Cardiac muscle cell (in vitro differentiated cells and primary cell): Measurements from ENCODE around the gene CAMTA2. TPM values are rescaled to one million over a fixed set of nuclear protein-coding genes. Genes with fewer than 3 reads are reported as not detected.

Experiments used
- DNase-seq, 2 donors: peaks; one replicate each; pipeline versions ENCODE4 v3.0.0 to v3.0.0-alpha.2; 2010 to 2017; ENCODE audit warnings: low read depth in 1 of 2, low spot score in 1 of 2
- H3K27ac ChIP-seq: fragments of 200-600 bp; sonication (generic); 2 replicates; pipeline ENCODE4 v1.5.1; 2016
- H3K27me3 ChIP-seq: fragments of 200-600 bp; sonication (generic); 2 replicates; pipeline ENCODE4 v1.6.0; 2016; ENCODE audit warnings: control low read depth
- H3K36me3 ChIP-seq: fragments of 200-600 bp; sonication (generic); 2 replicates; pipeline ENCODE4 v1.5.1; 2016; ENCODE audit warnings: control low read depth
- H3K4me1 ChIP-seq: fragments of 200-600 bp; sonication (generic); 2 replicates; pipeline ENCODE4 v1.8.1; 2017; ENCODE audit warnings: low read depth, mild to moderate bottlenecking, mixed run types
- H3K4me3 ChIP-seq: fragments of 200-600 bp; sonication (generic); 2 replicates; pipeline ENCODE4 v1.5.1; 2016; ENCODE audit warnings: mild to moderate bottlenecking
- H3K9me3 ChIP-seq: fragments of 200-600 bp; sonication (generic); 2 replicates; pipeline ENCODE4 v1.5.1; 2017; ENCODE audit warnings: low read depth, mild to moderate bottlenecking, control low read depth
- polyA plus RNA-seq: library from polyadenylated mRNA; unstranded; fragments of >200 nt; fragmentation: Nextera tagmentation; extraction: Ambion mirVana; gene quantifications from 2 replicates; pipeline ENCODE4 v1.2.1, GENCODE V29; 2016
- total RNA-seq: library from RNA; depleted of rRNA; stranded (reverse); fragments of >200 nt; gene quantifications from 2 replicates; pipeline ENCODE4 v1.2.3, GENCODE V29; 2016
- TF ChIP-seq, protein P1 (sequence below): IDR thresholded peaks from 2 replicates; pipeline ENCODE4 v1.5.1; 2012; ENCODE audit warnings: low read depth, mild to moderate bottlenecking, low read length

The CAMTA2 gene
- total and polyA plus RNA-seq, 2 experiments from 2014 or later: 11.6 to 18.3 TPM

DNA sequence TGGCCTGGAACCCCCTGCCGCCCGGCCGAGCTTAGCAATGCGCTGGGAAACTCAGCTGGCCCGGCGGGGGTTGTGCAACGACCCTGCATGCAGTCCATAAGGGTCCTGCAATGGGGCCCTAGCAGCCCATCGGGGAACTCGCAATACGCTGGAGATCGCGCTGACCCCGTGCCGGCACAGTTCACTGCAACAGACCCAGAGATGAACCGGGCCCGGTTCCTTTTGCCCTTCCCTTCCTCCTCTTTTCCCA lies 48.0 kb downstream of the CAMTA2 start:
- Histone ChIP-seq H3K27ac (peak overlapping the region; percentile 88), H3K9me3 (no peaks in the 10 kb centered on the region), H3K36me3 (peaks cover 23% of the 10 kb centered on the region), H3K27me3 (no peaks in the 10 kb centered on the region), H3K4me3 (peak overlapping the region; percentile 83), H3K4me1 (peaks cover 16% of the 10 kb centered on the region)
- DNase-seq: no peak
- TF ChIP-seq, protein P1, sequence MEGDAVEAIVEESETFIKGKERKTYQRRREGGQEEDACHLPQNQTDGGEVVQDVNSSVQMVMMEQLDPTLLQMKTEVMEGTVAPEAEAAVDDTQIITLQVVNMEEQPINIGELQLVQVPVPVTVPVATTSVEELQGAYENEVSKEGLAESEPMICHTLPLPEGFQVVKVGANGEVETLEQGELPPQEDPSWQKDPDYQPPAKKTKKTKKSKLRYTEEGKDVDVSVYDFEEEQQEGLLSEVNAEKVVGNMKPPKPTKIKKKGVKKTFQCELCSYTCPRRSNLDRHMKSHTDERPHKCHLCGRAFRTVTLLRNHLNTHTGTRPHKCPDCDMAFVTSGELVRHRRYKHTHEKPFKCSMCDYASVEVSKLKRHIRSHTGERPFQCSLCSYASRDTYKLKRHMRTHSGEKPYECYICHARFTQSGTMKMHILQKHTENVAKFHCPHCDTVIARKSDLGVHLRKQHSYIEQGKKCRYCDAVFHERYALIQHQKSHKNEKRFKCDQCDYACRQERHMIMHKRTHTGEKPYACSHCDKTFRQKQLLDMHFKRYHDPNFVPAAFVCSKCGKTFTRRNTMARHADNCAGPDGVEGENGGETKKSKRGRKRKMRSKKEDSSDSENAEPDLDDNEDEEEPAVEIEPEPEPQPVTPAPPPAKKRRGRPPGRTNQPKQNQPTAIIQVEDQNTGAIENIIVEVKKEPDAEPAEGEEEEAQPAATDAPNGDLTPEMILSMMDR: no peak

DNA sequence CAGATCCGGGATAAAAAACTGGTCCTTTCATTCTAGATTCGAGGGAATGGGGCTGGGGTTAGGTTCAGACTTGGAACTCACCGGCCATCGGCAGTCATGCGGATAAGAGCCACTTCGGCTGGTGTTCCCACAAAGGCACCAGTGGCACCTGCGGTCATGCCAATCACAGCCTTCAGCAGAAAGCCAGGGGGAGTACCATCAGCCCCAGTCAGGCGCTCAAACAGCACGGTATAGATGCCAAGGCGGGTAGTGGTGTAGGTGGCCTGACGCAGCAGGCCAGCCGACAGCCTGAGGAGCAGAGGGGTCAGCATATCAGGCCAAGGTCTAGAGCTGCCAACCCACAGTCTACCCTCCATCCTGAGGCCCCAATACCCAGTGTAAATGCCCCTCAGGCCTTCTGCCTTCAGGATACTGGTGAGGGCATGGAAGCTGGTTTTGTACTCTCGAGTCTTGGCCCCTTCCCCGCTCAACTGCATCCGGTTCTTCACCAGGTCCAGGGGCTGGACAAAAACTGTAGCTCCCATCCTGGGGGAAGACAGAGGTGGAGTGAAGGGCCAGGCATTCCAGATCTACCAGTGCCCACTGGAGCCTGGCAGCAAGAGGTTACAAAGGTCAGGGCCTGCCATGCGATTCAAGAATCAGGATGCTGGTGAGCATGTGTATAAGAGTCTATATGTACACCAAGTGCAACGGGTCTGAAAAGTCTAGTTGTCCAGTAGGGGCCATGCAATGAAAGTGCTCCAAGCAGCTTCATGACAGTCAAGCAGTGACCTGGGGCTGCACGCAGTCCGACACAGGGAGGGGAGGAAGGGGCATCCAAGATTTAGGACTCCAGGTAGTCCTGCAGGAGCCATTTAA lies 48.6 kb downstream of the CAMTA2 start:
- Histone ChIP-seq H3K27ac (peak overlapping the region; percentile 88), H3K4me3 (peak overlapping the region; percentile 83), H3K9me3 (no peaks in the 10 kb centered on the region), H3K27me3 (no peaks in the 10 kb centered on the region), H3K4me1 (peaks cover 16% of the 10 kb centered on the region), H3K36me3 (peaks cover 19% of the 10 kb centered on the region)
- TF ChIP-seq, protein P1: no peak
- no peak for DNase-seq

DNA sequence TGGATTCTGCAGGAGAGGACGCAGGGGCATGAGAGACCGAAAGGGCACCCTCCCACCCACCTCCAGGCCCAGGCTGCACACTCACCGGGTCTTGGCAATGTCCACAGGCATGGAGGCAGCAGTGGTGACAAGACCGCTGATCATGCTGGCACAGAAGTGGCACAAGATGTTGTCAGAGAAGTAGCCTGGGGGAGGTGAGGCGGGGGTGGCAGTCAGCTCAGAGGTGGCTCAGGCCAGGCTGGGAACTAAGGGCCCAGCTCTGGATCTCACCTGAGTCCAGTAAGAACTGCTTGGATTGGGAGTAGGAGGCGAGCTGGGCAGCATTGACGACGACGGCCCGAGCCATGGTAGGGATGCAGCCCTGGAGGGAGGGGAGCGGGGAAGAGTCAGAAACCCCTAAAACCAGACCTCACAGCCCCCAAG lies 49.4 kb downstream of the CAMTA2 start:
- H3K4me3 ChIP-seq: peak overlapping the region; percentile 83
- TF ChIP-seq, protein P1: no peak
- no peak for DNase-seq
- H3K36me3 ChIP-seq: peaks cover 15% of the 10 kb centered on the region
- no peaks in the 10 kb centered on the region for H3K9me3 ChIP-seq
- no peaks in the 10 kb centered on the region for H3K27me3 ChIP-seq
- H3K27ac ChIP-seq: peak overlapping the region; percentile 88
- peaks cover 16% of the 10 kb centered on the region for H3K4me1 ChIP-seq

DNA sequence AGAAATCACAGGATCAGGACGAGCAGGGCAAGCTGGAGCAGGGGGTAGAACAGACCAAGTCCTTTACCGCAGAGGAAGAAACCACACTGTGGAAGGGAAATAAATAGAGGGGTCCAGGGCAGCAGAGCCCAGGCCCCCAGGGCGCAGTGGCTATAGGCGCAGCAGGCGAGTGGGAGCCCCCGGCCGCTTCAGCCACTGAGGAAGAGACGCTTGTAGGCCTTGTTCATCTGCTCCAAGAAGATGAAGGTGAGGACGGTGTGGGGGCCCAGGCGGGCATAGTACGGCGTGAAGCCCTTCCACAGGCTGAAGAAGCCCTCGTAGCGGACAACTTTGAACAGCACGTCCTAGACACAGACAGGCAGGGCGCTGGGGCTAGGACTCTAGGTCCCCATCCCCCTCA lies 49.9 kb downstream of the CAMTA2 start:
- Histone ChIP-seq H3K9me3 (no peaks in the 10 kb centered on the region), H3K36me3 (peaks cover 15% of the 10 kb centered on the region), H3K4me1 (peaks cover 16% of the 10 kb centered on the region), H3K27ac (no peak overlapping the region), H3K4me3 (no peak overlapping the region), H3K27me3 (no peaks in the 10 kb centered on the region)
- DNase-seq: no peak
- TF ChIP-seq, protein P1: no peak

DNA sequence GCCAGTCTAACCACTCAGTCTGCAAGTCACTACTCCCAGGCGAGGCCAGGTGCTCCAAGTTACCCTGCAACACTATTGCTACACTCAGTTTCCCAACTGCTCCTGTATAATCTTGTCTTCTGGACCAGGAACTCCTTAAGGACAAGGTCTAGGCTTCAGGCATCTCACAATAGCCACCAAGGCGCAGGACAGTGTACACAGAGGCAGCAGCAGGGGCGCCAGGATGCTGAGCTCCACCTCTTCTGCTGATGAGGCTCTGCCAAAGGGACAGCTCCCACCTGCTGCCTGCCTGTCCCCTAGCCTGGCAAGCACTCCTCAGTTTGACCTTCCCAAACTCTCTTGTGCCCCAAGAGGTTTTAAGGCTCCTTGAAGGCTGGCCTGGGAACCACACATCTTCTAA lies 51.0 kb downstream of the CAMTA2 start:
- Histone ChIP-seq H3K27ac (no peak overlapping the region), H3K27me3 (no peaks in the 10 kb centered on the region), H3K4me3 (no peak overlapping the region), H3K4me1 (peaks cover 14% of the 10 kb centered on the region), H3K36me3 (peaks cover 11% of the 10 kb centered on the region), H3K9me3 (no peaks in the 10 kb centered on the region)
- TF ChIP-seq, protein P1: no peak
- DNase-seq: no peak
